T-helper 2 cell treated with Interferon-gamma antibody and Interleukin-4, amounts not matched to agents 100 ng/mL and 5 ng/mL, for 36 hours (primary cell): ENCODE measurements around the gene ZBTB46. TPM values are rescaled to one million over a fixed set of nuclear protein-coding genes. Genes with fewer than 3 reads are reported as not detected.
"Not testable (repeated sequence)": the region's sequence is repeated elsewhere in the genome, so short reads cannot be mapped to it uniquely, and the experiment has no call there.

ENCODE experiments used
- intact Hi-C: fragments of 100-400 bp; cut with micrococcal nuclease; formaldehyde crosslinking; loops from one replicate; pipeline ENCODE4 v1.15.1; 2023
- total RNA-seq: library from RNA; stranded (reverse); gene quantifications from 2 replicates; pipeline ENCODE4 v1.2.3, GENCODE V29; 2022

The ZBTB46 gene
- total RNA-seq, 1 donor from 2014 or later = 0.32 TPM

DNA sequence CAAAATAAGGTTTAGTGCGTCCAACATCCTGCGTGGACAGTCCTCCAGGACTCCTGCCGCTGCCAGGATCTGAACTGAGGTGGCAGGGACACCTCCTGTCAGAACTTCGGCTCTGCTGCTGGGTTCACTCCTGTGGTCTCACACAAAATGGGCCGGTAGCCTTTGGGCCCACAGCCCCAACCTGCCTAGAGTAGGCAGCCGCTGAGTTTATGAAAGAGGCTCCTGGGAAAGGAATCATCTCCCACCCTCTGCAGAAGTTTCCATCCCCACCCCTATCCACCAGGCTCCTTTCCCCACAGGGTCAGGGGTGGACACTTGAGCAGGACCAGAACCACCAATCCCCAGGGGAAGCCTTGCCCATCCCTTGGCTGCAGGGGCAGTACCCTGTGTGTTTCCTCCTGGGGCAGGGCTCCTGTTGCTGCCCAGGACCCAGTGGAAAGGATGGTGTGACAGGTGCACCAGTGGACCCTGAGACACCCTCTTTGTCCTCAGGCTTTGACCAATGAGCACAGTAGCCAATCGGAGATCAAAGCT, 28.2 kb upstream of the ZBTB46 start:
- intact Hi-C loops = no loop called here

DNA sequence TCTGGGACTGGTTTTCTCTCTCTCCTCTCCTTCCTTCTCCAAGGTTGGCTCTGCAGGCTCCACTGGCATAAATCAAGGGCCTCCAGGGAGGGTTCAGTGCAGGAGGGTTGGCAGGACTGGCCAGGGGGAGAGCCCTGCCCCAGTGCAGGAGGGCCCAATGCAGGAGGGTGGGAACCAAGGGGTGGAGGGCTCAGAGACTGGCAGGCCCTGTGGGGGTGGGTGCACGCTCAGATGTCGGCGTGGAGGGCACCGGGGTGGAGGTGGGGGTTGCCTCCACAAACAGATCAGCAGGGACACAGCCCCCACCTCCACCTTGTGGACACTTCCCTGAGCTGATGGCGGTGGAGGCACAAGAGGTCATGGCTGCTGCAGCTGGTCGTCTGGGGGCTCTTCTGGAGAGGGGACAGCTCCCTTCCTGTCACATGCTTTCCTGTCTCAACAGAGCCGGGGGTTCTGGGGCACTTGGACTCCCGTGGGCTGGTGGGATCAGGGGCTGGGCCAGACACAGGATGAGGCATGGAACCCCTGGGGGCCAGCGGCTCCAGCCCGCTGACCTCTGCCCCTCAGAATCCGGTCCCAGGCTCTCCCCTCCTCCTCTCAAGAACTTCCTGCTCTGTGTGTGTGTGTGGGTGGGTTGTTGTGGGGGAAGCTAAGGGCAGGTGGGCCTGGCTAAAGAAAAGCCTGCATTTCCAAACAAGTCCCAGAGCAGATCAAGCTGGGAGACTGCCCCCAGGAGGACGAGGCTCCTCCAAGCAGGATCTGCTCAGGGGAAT, 27.5 kb upstream of the ZBTB46 start:
- intact Hi-C loops = no loop called here

DNA sequence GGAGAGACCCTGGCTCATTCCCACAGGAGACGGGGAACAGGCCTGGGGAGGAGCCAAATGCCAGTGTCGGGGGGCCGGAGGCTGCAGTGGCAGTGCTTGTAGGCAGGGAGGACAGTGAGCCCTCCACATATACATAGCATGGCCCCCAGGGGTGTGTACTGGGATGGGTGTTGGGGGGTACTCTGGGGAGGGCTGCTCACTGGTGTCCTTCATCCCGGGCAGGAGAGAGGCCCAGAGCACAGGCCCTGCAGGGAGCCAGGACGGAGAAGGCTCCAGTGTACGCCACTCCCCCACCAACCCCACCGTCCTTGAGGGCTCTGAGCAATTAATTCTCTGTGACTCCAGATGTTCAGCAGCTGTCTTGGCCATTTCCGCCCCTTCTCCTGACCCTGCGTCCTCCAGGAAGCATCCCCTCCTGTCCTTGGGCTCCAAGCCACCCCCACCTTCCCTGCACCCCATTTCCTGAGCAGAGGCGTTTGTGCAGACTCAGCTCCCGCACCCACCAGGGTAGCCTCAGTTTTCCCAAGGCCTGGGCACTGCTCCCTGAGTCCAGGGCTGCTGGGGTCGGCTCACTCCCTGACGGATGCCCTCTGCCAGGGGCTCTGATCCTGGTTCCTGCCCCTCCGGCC, 26.8 kb upstream of the ZBTB46 start:
- intact Hi-C loops = no loop called here

- intact Hi-C loops = no loop called here
Observed at GRCh38 chr20:63856098-63856511, 25.0 kb upstream of the ZBTB46 start.

DNA sequence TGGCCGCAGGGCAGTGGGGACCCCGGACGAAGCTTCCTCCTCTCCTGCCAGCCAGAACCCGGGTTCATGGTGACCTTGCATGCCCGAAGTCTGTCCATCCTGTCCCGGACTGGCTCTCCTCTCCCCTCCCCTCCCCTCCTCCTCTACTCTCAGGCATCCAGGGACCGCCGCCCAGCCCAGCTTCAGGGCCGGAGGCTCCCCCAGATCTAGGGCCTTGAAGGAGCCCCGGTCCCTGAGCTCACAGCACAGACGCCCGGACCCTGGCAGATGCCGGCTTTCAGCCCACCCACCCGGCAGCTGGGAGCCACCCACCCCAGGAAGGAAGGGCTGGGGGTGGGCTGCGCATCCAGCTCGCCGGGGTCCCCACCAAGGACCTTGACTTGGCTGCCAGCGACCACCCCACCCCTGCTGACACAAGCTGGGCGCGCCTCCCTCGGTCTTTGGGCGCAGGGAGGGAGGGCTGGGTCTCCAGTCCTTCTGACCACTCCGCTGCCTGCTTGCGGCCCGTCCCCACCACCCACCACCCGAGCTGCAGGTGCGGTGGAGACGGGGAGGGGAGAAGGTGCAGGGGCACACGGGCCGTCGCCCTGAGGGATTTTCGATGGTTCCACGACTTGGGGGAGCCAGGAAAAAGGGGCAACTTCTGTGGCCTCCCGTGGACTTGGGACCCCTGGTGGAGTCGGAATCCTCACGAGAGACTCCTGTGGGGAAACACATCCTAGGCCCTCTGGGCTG, 24.5 kb upstream of the ZBTB46 start:
- intact Hi-C loops = no loop called here

DNA sequence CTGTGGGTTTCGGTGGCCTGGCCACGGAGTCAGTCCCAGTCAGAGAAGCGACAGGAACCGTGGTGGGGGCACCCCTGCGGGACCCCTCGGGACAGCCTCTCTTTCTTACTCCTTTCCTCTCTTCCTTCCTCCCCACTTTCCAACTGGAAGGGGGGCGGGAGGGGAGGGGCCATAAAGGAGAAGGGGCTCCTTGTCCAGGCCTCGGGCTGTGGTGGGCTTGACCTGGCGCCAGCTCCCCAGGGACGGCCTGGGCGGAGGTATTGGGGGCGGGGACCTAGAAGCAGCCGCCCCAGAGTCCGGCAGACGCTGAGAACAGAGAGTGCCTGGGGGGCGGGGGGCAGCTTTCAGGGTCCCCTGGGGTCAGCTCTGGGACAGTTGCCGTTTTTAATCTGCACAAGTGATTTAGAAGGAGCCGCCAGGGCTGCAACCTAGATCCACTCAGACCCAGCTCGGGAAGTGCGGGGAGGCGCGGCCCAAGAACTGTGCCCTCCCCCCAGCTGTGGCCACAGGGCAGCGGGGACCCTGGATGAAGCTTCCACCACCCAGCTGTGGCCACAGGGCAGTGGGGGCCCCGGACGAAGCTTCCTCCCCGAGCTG, 23.8 kb upstream of the ZBTB46 start:
- intact Hi-C loops = no loop called here

DNA sequence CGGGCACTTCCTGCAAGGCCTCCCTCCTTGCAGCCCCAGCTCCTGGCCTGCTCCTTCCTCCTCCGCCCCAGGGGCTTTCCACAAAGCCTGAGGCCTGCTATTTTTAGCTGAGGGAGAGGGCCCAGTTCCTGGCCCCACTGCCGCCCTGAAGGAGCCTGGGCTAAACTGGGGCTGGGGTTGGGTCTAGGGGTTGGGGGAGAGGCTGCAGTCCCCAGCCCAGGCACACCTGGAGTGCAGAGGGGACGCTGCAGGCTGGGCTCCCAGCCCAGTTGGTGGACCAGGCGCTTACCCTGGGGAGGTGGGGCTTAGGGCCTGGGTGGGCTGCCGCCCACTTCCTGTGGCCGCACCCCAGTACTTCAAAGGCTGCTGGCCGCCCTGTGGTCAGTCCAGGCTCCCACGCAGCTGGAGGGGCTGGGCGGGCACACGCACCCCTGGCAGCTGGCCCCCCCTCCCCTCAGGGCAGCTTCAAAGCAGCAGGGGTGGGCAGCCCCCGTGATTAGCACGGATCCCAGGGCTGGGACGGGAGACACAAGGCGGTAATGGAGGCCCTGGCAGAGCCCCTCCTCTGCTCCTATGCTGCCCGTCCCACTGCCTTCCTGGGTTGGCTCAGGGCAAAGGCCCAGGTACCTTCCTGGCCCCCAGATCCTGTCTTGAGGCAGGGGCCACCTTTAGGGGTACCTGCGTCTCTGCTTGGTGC, 23.2 kb upstream of the ZBTB46 start:
- intact Hi-C loops = no loop called here

DNA sequence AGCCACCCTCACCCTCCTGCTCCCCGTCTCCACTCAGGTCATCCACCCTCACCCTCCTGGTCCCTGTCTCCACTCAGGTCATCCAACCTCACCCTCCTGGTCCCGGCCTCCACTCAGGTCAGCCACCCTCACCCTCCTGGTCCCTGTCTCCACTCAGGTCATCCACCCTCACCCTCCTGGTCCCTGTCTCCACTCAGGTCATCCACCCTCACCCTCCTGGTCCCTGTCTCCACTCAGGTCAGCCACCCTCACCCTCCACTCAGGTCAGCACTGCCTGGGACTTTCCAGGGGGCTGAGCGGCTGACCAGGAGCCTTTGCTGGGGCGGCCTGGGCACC, 22.6 kb upstream of the ZBTB46 start:
- intact Hi-C loops = not testable (repeated sequence)

DNA sequence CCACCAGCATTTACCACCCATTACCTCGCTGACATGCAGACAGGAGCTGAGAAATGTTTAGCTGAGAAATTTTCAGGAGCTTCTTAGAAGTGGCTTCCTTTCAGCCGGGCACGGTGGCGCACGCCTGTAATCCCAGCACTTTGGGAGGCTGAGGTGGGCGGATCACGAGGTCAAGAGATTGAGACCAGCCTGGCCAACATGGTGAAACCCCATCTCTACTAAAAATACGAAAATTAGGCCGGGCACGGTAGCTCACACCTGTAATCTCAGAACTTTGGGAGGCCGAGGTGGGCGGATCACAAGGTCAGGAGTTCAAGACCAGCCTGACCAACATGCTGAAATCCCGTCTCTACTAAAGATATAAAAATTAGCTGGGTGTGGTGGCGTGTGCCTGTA, 20.5 kb upstream of the ZBTB46 start:
- intact Hi-C loops = not testable (repeated sequence)

DNA sequence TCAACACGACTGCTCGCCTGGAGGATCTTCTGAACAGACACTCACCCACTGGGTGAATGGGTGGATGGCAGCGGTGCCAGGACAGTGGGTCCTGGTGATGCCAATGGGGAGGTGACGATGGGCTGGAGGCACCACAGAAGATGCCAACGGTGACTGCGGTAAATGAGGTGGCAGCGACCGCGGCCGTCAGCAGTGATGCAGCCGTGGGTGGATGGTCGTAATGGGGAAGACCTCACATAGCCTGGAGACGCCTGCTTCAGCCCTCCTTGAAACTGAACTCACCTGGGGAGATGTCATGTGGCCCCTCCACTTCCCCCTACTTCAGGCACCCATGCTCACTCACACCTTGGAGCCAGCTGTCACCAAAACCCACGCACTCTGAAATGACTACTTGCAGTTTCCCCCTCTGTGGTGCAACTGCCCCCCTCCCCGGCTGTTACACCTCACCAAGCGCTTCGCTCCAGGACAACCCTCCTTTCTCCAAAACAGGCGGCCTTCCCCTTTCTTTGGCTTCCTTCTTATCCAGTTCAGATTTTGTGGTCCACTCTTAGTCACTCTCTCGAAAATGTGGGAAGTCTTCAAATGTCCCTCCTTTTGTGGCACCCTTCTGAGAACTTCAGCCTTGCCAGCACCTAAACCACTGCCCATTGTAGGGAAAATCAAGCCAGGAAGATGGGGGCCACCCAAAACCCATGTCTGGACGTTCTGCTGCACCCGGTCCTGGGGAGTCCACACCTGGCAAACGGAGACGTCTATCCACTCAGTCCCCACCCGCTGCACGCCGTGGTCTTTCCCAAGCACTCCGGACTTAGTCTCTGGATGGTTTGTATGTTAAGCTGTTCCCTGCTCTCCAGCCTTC, 19.9 kb upstream of the ZBTB46 start:
- intact Hi-C loops = no loop called here

GRCh38 chr20:63848003-63848911, 17.2 kb upstream of the ZBTB46 start:
- intact Hi-C loops = no loop called here

DNA sequence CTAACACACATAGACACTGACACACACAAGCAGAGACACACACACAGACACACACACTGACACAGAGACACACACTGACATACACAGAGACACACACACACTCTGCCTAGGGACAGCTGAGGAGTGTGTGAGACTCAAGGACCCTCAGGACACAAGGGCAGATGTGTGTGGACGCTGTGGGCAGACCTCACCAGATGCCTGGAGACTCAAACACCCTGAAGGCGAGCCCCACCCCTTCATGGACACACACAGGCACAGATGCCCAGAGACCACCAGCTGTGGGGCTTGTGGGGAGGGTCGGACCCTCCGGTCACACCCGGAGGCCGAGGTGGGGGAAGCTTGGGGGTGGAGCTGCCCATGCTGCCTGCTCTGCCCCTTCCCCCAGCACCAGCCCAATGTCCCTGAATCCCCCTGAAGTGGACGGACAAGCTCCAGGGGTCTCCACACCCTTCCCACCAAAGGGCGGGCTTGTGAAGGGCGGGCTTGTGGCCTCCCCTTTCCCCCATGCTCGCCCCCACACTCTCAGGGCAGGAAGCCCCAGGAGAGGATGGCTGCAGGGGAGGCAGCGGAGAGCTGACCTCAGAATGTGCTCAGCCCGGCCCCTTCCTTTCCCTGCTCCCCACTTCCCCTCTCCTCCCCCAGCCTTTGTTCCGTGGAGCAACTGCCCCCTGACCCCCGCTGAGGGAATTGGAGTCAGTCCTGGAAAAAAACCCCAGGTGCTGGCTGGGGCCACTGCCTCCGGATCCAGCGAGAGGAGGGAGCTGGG, 16.4 kb upstream of the ZBTB46 start:
- intact Hi-C loops = no loop called here

- intact Hi-C loops = no loop called here
Observed at GRCh38 chr20:63846888-63847236, 15.8 kb upstream of the ZBTB46 start.

GRCh38 chr20:63846128-63846771, 15.2 kb upstream of the ZBTB46 start:
- intact Hi-C loops = no loop called here

DNA sequence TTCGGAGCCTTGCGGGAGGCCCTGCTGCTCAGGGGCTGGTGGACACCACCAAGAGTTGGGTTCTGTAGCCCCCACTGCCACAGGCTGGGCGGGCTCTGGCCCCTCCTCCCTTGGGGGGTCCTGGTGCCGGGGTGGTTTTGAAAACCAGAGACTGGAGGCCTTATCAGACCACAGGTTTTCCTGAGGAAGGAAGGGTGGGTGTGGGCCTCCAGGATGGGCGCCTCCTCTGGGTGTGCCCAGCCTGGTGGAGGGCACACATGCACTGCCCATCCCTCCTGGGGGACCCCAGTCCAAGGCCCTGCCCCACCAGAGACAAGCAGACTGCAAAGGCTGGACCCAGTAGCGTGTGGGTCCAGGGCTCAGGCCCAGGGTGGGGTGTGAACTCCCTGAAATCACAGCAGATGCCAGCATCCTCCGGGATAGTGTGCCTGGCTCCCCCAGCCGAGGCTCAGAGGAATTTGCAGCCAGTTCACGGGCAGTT, 13.5 kb upstream of the ZBTB46 start:
- intact Hi-C loops = no loop called here

- intact Hi-C loops = no loop called here
Observed at GRCh38 chr20:63843778-63844177, 12.7 kb upstream of the ZBTB46 start.

DNA sequence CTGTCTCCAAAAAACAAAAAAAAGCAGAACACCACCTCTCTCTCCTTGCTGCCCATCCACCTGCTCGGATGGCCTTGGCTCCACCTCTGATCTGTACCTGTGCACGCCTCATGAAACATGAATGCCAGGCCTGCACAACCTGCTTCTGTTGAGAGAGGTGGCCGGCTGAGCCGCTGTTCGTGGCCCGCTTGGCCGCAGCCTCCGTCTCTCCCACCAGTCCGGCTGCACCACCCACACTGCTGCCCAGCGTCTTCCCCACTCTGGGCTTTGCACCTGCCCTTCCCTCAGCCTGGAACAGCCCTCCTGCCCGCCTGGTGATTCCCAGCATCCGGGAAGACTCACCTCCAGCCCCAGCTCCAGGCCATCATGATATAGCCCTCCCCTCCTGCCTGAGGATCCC, 12.2 kb upstream of the ZBTB46 start:
- intact Hi-C loops = no loop called here

GRCh38 chr20:63842258-63842657, 11.2 kb upstream of the ZBTB46 start:
- intact Hi-C loops = no loop called here
